Subcutaneous adipose tissue (tissue), 4 donors: Measurements from ENCODE around the gene ANO2. TPM values are rescaled to one million over a fixed set of nuclear protein-coding genes. Genes with fewer than 3 reads are reported as not detected.

Experiments
- total RNA-seq, 4 donors: library from RNA; depleted of rRNA; stranded (reverse); fragments of >200 nt; gene quantifications; one replicate each; pipeline ENCODE4 v1.1.0, GENCODE V29; 2016
- TF ChIP-seq, protein P1 (sequence below): fragments of 450-650 bp; IDR thresholded peaks from one replicate; pipeline ENCODE4 v1.5.1; 2016; ENCODE audit warnings: low read depth, mild to moderate bottlenecking, control low read depth, antibody characterized with exemption, moderate library complexity

ANO2 gene
- total RNA-seq, 4 donors from 2014 or later: 9.3 to 69.3 (median 21.8) TPM

DNA sequence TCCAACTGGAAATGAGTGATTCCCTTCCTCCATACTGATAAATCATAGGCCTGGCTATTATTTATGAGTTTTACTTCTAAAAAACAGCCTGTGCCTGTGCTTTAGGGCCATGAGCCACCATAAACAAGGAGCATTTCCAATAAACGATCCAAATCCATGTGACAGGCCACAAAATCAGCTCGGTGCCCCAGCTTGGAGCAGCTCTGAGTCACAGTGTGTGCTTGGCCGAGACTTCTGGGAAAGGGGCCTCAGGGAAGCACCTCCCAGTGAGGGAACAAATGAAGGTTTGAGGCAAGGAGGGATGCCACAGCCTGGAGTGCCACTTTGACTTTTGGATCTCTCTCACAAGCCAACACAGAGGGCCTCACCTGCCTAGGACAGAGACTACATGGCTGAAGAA, 322.8 kb downstream of the ANO2 start:
- TF ChIP-seq, protein P1, sequence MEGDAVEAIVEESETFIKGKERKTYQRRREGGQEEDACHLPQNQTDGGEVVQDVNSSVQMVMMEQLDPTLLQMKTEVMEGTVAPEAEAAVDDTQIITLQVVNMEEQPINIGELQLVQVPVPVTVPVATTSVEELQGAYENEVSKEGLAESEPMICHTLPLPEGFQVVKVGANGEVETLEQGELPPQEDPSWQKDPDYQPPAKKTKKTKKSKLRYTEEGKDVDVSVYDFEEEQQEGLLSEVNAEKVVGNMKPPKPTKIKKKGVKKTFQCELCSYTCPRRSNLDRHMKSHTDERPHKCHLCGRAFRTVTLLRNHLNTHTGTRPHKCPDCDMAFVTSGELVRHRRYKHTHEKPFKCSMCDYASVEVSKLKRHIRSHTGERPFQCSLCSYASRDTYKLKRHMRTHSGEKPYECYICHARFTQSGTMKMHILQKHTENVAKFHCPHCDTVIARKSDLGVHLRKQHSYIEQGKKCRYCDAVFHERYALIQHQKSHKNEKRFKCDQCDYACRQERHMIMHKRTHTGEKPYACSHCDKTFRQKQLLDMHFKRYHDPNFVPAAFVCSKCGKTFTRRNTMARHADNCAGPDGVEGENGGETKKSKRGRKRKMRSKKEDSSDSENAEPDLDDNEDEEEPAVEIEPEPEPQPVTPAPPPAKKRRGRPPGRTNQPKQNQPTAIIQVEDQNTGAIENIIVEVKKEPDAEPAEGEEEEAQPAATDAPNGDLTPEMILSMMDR: no peak

DNA sequence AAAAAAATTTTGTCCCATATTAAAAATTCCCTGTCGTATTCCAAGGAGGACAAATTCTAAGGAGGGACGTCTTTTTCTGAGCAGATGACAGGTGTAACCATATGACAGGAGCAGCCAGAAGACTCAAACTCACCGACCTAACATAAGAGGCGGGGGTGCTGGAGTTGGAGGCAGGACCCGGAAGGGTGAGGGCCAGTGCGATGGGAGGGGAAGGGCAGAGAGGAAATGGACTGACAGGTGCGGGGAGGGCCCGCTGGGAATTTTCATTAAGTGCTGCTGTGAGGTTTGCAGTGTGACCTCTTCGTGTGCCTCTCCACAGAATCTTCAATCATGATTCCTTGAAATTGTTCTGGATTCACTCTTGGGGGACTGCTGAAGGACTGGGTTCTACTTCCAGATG, 323.7 kb downstream of the ANO2 start:
- TF ChIP-seq, protein P1: no peak

DNA sequence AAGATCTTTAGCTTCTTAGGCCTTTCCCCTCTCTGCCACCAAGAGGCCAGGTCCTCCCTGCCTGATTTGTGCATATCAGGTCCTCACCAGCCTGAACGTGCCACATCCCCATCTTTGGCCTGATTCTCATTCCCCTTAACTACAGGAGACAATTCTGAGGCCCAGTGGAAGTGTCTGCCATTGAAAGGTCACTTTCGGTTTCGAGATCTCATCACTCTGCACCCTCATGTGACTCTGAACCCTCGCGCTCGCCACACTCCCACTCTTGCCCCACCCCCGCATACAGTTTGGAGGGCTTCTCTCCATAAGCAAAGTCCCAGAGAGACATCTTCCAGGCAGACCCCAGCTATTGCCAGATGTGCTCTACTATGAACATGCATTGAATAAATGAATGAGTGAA, 324.2 kb downstream of the ANO2 start:
- TF ChIP-seq, protein P1: no peak

DNA sequence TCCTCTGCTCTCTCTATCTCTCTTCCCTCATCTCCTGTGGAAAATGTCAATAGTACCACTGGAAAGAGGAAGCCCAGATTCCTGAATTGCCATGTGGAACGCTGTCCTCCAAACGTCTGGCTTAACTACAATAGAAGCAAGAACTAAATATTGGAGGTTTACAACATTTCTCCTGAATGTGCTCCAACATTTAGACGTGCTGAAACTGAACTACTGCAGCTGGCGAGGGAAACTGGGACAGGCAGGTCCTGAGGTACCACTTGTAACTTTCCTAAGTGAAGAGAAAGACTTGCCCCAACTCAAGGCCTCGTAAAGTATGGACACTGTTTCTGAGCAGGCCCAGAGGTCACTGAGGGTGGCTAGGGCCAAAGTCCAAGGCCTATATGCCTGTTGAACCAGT, 325.4 kb downstream of the ANO2 start:
- TF ChIP-seq, protein P1: no peak

DNA sequence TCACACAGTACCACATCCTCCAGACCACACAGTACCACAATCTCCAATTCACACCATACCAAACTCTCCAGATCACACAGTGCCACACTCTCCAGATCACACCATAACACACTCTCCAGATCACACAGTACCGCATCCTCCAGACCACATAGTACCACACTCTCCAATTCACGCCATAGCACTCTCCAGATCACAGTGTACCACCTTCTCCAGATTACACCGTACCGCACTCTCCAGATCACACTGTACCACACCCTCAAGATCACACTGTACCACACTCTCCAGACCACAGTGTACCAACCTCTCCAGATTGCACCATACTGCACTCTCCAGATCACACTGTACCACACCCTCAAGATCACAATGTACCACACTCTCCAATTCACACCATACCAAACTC, 328.2 kb downstream of the ANO2 start:
- TF ChIP-seq, protein P1: no peak

DNA sequence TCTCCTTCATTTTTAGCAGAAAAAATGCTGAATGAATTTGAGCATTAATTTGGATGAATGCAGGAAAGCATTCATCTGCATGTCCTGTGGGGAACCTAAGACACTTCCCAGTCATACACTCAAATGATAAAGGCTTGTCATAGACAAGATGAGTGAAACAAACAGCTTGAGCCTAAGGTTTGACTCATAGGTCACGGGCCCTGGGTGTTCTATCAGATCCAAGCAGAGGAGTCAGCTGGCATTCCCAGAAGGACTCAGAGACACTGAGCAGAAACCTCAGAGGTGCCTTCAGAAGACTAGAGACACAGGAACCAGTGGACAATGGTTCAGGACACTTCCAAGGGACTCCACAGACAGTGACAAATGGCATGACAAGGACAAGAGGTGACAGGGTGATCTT, 329.3 kb downstream of the ANO2 start:
- TF ChIP-seq, protein P1: no peak

DNA sequence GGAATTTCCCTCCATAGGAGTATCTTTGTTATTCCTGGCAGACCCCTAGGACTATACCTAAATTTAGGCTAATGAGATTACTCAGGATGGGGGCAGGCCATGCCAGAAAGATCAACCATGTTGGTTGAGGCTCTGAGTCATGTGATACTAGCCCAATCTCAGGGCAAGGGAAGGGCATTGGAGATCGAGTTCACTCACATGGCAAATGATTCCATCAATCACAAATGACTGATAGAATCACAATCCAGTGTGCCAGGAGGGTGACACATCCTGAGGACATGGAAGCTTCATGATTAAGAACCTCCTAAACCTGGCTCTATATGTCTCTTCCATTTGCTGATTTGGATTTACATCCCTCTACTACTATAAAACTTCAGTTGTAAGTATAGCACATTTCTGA, 330.8 kb downstream of the ANO2 start:
- TF ChIP-seq, protein P1: no peak
